ENCODE results near the gene TLL1. TPM values are rescaled to one million over a fixed set of nuclear protein-coding genes. Genes with fewer than 3 reads are reported as not detected.

TLL1 gene
- total RNA-seq, 2 donors from 2014 or later, result 3.4 to 3.6 TPM

DNA sequence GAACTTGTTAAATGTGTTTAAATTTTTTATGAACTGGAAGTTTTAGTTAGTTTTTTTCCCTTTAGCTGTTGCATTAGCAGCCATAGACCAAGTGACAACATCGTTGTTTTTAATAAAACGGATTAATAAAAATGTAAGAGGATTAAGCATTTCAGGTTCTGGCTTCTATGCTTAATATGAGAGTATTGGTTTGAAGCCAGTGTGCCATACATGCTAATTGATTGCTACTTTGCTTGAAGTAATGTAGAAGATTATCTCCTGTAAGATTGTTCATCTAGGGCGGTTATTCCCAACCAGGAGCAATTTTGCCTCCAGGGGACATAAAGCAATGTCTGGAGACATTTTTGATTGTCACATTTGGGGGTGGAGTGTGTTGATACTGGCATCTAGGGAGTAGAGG lies 54.3 kb downstream of the TLL1 start:
- TF ChIP-seq, protein P1, sequence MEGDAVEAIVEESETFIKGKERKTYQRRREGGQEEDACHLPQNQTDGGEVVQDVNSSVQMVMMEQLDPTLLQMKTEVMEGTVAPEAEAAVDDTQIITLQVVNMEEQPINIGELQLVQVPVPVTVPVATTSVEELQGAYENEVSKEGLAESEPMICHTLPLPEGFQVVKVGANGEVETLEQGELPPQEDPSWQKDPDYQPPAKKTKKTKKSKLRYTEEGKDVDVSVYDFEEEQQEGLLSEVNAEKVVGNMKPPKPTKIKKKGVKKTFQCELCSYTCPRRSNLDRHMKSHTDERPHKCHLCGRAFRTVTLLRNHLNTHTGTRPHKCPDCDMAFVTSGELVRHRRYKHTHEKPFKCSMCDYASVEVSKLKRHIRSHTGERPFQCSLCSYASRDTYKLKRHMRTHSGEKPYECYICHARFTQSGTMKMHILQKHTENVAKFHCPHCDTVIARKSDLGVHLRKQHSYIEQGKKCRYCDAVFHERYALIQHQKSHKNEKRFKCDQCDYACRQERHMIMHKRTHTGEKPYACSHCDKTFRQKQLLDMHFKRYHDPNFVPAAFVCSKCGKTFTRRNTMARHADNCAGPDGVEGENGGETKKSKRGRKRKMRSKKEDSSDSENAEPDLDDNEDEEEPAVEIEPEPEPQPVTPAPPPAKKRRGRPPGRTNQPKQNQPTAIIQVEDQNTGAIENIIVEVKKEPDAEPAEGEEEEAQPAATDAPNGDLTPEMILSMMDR (IDR thresholded peaks at IDR 0.05), result no peak
- no peak for TF ChIP-seq POLR2A (IDR thresholded peaks at IDR 0.05)
- ATAC-seq (no peak), DNase-seq (no peak)
- no peaks in the 10 kb centered on the region for H3K27me3 ChIP-seq
- intact Hi-C loops (cut with DNase I), result no loop called here
- no peak overlapping the region for H3K4me3 ChIP-seq
- H3K4me1 ChIP-seq, result peaks cover 23% of the 10 kb centered on the region
- 91 to 92% methylated on average over 3 of the region's 3 CpGs for WGBS, 2 donors
- no peaks in the 10 kb centered on the region for H3K36me3 ChIP-seq (replicated peaks in 1 of 2; ENCODE audit: insufficient read depth in 1 of 2, low read depth in 2 of 2)
- H3K9me3 ChIP-seq, result no peaks in the 10 kb centered on the region
- no peak overlapping the region for H3K27ac ChIP-seq

DNA sequence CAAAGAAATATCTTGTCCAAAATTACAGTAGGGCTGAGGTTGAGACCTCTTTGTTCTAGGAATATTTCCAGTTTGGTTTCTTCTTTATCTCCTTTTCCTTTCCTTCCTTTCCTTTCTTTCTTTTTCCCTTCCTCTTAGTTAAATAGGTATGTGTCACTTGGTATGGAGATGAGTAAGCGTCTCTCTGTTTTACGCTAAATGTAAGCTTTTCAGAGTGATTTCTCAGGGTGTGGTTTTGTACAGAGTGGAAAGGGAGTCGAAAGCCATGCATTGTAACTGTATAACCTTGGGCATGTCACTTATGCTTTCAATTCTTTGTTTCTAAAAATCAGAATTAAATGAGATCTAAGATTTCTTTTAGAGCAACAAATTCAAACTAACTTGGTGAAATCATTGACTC lies 54.8 kb downstream of the TLL1 start:
- H3K9me3 ChIP-seq, result no peaks in the 10 kb centered on the region
- H3K27me3 ChIP-seq, result no peaks in the 10 kb centered on the region
- no peaks in the 10 kb centered on the region for H3K36me3 ChIP-seq (replicated peaks in 1 of 2; ENCODE audit: insufficient read depth in 1 of 2, low read depth in 2 of 2)
- no peak for DNase-seq
- H3K27ac ChIP-seq, result no peak overlapping the region
- WGBS, 2 donors, result 94% methylated on average over 3 of the region's 3 CpGs
- no peak for ATAC-seq
- peaks cover 19% of the 10 kb centered on the region for H3K4me1 ChIP-seq
- intact Hi-C loops (cut with DNase I), result no loop called here
- TF ChIP-seq, protein P1 (IDR thresholded peaks at IDR 0.05), result no peak
- no peak for TF ChIP-seq POLR2A (IDR thresholded peaks at IDR 0.05)
- no peak overlapping the region for H3K4me3 ChIP-seq

DNA sequence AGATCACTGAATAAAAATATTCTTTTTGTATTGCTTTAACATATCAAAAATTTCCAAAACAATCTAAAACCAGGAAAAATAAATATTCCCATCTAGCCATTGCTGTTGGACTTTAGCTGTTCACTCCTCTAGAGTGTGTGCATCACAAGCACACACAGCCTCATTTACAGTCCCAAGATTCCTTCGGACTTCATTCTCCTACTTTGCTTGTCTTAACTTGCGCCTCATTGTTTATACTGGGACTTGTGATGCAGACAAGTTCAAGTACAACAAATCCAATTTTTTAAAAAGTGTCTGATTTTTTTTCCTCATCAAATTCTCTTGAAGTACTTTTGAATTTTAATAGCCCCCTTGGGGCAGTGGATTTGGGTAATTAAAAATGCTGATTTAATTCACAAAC lies 55.6 kb downstream of the TLL1 start:
- no peak for ATAC-seq
- no peak overlapping the region for H3K4me3 ChIP-seq
- 90 to 94% methylated on average over 2 of the region's 2 CpGs for WGBS, 2 donors
- TF ChIP-seq, protein P1 (IDR thresholded peaks at IDR 0.05), result no peak
- TF ChIP-seq POLR2A (IDR thresholded peaks at IDR 0.05), result no peak
- H3K9me3 ChIP-seq, result no peaks in the 10 kb centered on the region
- H3K27me3 ChIP-seq, result no peaks in the 10 kb centered on the region
- DNase-seq, result no peak
- H3K27ac ChIP-seq, result no peak overlapping the region
- peaks cover 17% of the 10 kb centered on the region for H3K4me1 ChIP-seq
- no peaks in the 10 kb centered on the region for H3K36me3 ChIP-seq (replicated peaks in 1 of 2; ENCODE audit: insufficient read depth in 1 of 2, low read depth in 2 of 2)
- intact Hi-C loops (cut with DNase I), result no loop called here

DNA sequence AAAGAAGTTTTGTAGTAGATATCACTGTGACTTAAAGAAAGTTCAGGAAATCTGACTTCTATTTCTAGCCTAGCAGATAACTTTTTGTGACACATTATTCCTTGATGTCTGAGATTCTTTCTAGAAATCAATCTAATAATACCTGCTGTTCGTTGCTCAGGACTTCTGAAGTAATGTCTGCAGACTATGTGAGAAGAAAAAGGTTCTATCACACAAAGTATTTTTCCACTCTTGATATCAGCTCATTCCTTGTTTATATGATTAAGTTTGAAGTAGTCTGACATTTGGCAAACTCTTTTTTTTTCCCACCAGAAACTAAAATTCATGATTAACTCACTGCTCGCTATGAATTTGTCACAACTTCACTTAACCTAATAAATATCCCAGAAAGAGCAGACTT lies 56.6 kb downstream of the TLL1 start:
- no peaks in the 10 kb centered on the region for H3K27me3 ChIP-seq
- no peak overlapping the region for H3K4me3 ChIP-seq
- intact Hi-C loops (cut with DNase I), result no loop called here
- H3K27ac ChIP-seq, result peak overlapping the region in 3 of 4 donors; percentile 29 to 45 (median 43)
- TF ChIP-seq, protein P1 (IDR thresholded peaks at IDR 0.05), result no peak
- TF ChIP-seq POLR2A (IDR thresholded peaks at IDR 0.05), result no peak
- no peaks in the 10 kb centered on the region for H3K9me3 ChIP-seq
- 3 to 7% methylated on average over 2 of the region's 2 CpGs for WGBS, 2 donors
- no peaks in the 10 kb centered on the region for H3K36me3 ChIP-seq (replicated peaks in 1 of 2; ENCODE audit: insufficient read depth in 1 of 2, low read depth in 2 of 2)
- ATAC-seq (no peak), DNase-seq (no peak)
- peaks cover 17% of the 10 kb centered on the region for H3K4me1 ChIP-seq

DNA sequence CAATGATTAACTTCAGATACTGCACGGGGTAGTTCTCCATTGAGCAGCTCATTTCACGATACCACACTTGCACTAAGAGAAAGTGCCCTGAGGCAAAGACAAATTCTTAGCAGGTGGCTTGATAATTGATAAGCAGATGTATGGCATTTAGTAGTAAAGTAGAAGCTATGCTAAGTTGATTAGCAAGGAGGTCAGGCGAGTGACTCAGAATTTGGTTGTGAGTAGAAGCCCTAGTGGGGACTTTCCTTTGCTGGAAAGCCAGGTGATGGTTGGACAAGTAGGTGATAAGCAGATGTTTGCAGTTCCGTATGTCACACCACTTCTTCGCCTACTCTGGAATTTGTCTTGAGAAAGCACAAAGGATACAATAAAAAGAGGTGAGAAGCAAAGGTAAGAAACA lies 58.7 kb downstream of the TLL1 start:
- Histone ChIP-seq H3K4me3 (no peak overlapping the region), H3K36me3 (replicated peaks in 1 of 2; ENCODE audit: insufficient read depth in 1 of 2, low read depth in 2 of 2) (no peaks in the 10 kb centered on the region), H3K27ac (peak overlapping the region in 1 of 4 donors; percentile 19), H3K4me1 (peaks cover 17% of the 10 kb centered on the region), H3K27me3 (no peaks in the 10 kb centered on the region), H3K9me3 (no peaks in the 10 kb centered on the region)
- ATAC-seq, result peak; percentile 24
- 29 to 36% methylated on average over 5 of the region's 5 CpGs for WGBS, 2 donors
- no peak for TF ChIP-seq POLR2A (IDR thresholded peaks at IDR 0.05)
- TF ChIP-seq, protein P1 (IDR thresholded peaks at IDR 0.05), result no peak
- no peak for DNase-seq
- intact Hi-C loops (cut with DNase I), result no loop called here

Data from body of pancreas (tissue), 4 donors.